HG03520 (cell line): ENCODE data around the gene TMEM37.
A peak's percentile ranks its signal among the peaks of the same experiment; 100 is the strongest.

Experiments used
- ATAC-seq: cut with Tn5 transposase; IDR thresholded peaks from one replicate; pipeline ENCODE4 v1.9.1; 2021; ENCODE audit warnings: mild to moderate bottlenecking, moderate library complexity; ENCODE audit not compliant: unreplicated experiment

Gene TMEM37

GRCh38 chr2:119476301-119477112, 44.9 kb downstream of the TMEM37 start:
- peak; percentile 56 for ATAC-seq

- no peak for ATAC-seq
These were observed 45.5 kb downstream of the TMEM37 start for GRCh38 chr2:119477113-119477505.

GRCh38 chr2:119478188-119478977, 46.7 kb downstream of the TMEM37 start:
- no peak for ATAC-seq

DNA sequence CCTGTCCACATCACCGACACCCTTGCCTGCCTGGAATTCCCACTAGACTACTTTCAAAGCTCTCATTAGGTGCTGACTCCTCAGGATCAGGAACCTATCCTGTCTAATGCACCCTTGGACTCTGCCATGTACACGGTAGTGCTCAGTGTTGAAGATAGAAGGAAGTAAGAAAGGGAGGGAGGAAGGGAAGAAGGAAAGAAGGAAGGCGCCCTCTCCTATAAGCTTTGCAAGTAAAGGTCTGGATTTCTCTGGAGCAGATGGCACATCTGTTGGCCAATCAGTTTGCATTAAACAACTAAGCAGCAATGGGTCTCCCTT, 47.3 kb downstream of the TMEM37 start:
- ATAC-seq: no peak

- no peak for ATAC-seq
These were observed 48.5 kb downstream of the TMEM37 start for GRCh38 chr2:119480184-119480583.

GRCh38 chr2:119480718-119481142, 49.1 kb downstream of the TMEM37 start:
- ATAC-seq: no peak

GRCh38 chr2:119481501-119482455, 50.1 kb downstream of the TMEM37 start:
- ATAC-seq: no peak

GRCh38 chr2:119482481-119483394, 51.1 kb downstream of the TMEM37 start:
- ATAC-seq: no peak

DNA sequence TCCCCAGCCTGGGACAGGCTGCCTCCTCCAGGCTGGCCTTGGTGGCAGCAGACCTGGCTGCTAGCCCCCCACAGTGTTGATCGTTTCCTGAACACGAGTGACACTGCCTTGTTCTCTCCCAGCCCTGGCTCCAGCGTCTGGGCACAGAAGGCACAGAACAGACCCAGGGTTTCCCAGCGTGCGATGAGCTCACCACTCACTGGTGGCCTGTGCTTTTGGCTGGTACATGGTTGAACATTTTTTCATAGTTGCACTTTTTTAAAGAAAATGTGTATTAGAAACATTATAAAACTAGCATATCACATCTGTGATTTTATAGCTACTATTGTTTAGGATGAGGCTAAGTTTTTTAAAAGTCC, 51.7 kb downstream of the TMEM37 start:
- ATAC-seq: no peak

DNA sequence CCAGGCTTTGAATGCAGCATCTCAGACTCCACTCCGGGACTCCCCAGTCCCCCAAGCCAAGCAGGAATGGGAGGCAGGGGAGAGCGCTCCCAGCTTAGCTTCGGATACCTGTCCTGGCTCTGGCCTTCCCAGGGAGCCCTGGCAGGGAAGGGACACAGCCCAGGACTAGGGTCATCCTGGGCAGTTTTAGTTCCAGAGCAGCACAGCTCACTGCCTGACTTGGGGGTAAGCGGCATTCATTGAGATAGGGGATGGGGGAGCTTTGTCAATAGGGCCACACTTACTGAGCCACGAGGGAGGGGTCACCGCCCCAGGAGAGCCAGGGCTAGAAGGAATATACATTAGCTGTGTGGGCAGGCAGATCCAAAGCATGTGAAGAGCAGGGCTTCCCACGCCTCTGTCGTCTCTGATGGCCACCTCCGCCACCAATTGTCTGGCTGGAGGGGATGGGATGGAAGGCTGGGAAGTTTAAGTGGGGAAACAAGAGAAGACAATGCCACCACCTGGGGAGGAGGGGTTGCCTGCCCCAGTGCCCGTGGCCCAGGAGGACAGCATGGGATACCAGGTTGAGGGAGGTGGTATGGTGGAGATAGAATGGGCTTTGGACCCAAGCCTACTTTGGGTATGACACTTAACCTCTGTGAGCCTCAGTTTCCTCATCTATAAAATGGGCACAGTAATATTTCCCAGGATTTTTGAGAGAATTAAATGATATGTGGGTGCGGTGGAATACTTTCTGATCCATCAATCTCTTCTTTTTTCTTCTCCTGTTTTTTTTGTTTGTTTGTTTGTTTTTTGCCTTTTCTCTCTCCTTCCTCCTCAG, 52.5 kb downstream of the TMEM37 start:
- no peak for ATAC-seq

- no peak for ATAC-seq
These were observed 53.2 kb downstream of the TMEM37 start for GRCh38 chr2:119484834-119485233.

DNA sequence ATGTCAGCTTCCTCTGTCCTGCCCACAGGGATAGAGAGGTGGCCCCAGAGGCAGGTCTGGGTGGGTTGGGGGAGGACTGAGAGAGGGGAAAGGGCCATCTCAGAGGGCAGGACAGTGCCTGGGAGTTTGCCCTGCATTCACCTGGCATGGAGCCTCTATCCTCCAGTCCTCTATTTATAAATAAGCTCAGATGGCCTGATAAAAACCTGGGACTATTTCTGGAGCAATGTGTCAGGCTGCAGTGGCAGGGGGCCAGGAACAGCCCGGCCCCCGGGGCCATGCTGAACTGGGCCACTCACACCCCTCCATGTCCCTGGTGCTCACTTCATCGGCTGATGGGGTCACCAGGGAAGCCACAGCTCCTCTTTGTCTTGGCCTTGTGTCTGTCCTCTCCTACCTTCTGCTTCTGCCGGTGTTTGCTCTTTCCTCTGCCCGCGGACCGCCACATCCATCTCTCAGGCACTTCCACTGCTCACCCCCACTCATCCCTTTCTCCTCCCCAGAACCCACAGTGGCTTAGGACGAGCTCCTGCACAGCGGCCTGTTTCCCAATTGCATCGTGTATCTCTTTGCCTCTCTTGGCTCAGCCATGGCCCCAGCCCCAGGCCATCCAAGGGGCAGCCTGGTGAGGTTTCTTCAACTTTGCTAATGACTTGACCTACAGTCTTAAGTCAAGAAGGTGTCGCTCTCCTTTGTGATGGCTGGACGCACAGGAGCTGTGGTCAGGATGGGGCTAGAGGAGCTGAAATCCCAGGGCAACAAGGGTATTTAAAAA, 53.9 kb downstream of the TMEM37 start:
- ATAC-seq: no peak

GRCh38 chr2:119486196-119486827, 54.7 kb downstream of the TMEM37 start:
- ATAC-seq: no peak

- no peak for ATAC-seq
These were observed 55.2 kb downstream of the TMEM37 start for GRCh38 chr2:119486886-119487285.

DNA sequence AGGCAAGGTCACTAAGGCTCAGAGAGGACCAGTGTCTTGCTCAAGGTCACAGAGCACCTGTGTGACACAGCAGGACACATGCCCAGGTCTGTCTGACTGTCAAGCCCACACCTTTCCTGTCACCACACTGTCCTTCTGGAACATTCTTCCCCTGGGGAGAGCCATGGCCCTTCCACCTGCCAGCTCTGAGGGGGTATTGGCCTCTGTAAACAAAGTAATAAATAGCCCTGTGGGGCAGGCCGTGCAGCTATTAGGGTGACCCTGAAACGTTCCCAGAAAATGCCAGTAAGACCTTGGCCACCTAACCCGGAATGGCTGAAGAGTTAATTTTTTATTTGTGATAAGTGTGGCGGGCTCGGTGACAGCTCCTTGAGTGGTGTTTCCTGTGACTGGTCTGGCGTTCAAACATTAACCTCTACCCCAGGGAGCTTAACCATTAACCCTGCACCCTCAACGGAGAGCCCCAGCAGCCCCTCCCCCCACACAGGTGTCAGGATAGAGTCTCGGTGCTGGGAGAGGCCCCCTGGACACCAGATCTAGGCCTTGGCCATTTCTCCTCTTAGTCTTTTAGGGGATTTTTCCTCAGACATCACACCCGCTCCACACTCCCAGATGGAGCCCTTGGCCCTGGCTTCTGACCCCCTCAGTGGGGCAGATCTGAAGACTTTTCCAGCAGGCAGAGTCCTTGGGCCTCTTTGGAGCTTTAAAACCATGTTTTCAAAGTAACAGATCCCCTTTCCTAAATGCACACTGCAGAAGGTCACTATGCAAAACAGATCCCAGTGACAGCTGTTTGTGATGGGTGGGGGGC, 56.0 kb downstream of the TMEM37 start:
- ATAC-seq: no peak
